OCI-LY3 (cell line): Measurements from ENCODE around the gene WAC.

Experiments
- H2AFZ ChIP-seq: fragments of 200-600, 300-600 bp; shearing (Covaris generic); 2 replicates; pipeline ENCODE4 v1.6.0; 2014; ENCODE audit warnings: antibody characterized with exemption, low read depth, low read length
- H3K27ac ChIP-seq: fragments of 200-600, 300-600 bp; sonication (generic); 2 replicates; pipeline ENCODE4 v1.5.1; 2014; ENCODE audit warnings: mild to moderate bottlenecking, low read length, moderate library complexity, mixed read lengths
- H3K27me3 ChIP-seq: fragments of 200-600, 300-600 bp; sonication (generic); 2 replicates; pipeline ENCODE4 v1.6.1; 2014; ENCODE audit warnings: low read depth, low read length, mixed read lengths
- H3K36me3 ChIP-seq: fragments of 200-600, 300-600 bp; sonication (generic); replicated peaks from 2 replicates; pipeline ENCODE3; 2014; ENCODE audit warnings: low read depth, low read length, mixed read lengths
- H3K4me1 ChIP-seq: fragments of 300-600, 200-600 bp; sonication (generic); 2 replicates; pipeline ENCODE4 v1.6.1; 2014; ENCODE audit warnings: low read length, mixed read lengths
- H3K4me2 ChIP-seq: fragments of 200-600, 300-600 bp; sonication (generic); 2 replicates; pipeline ENCODE4 v1.6.1; 2014; ENCODE audit warnings: low read length, mixed read lengths
- H3K4me3 ChIP-seq: fragments of 300-600, 200-600 bp; sonication (generic); 2 replicates; pipeline ENCODE4 v1.5.1; 2014; ENCODE audit warnings: antibody characterized with exemption, mild to moderate bottlenecking, low read length, moderate library complexity
- H3K79me2 ChIP-seq: fragments of 300-600, 200-600 bp; shearing (Covaris generic); 2 replicates; pipeline ENCODE4 v1.6.1; 2014; ENCODE audit warnings: mild to moderate bottlenecking, low read length, mixed read lengths
- H3K9ac ChIP-seq: fragments of 300-600, 200-600 bp; shearing (Covaris generic); 2 replicates; pipeline ENCODE4 v1.6.0; 2014; ENCODE audit warnings: mild to moderate bottlenecking, low read length, moderate library complexity
- H3K9me3 ChIP-seq: fragments of 200-600, 300-600 bp; shearing (Covaris generic); 2 replicates; pipeline ENCODE4 v1.6.1; 2014; ENCODE audit warnings: low read length, mixed read lengths; ENCODE audit not compliant: insufficient read depth
- H4K20me1 ChIP-seq: fragments of 200-600, 300-600 bp; sonication (generic); 2 replicates; pipeline ENCODE4 v1.6.1; 2016; ENCODE audit warnings: low read length, mixed read lengths; ENCODE audit not compliant: insufficient read depth
- EZH2phosphoT487 ChIP-seq: fragments of 200-600 bp; shearing (Covaris generic); IDR thresholded peaks from 2 replicates; pipeline ENCODE4 v1.6.1; 2018; ENCODE audit warnings: antibody characterized with exemption, mixed run types, low read depth
- TF ChIP-seq, protein P1 (sequence below): fragments of 200-600, 300-600 bp; sonication (generic); IDR thresholded peaks from 2 replicates; pipeline ENCODE4 v1.5.1; 2014; ENCODE audit warnings: antibody characterized with exemption, low read length, low read depth

WAC gene

DNA sequence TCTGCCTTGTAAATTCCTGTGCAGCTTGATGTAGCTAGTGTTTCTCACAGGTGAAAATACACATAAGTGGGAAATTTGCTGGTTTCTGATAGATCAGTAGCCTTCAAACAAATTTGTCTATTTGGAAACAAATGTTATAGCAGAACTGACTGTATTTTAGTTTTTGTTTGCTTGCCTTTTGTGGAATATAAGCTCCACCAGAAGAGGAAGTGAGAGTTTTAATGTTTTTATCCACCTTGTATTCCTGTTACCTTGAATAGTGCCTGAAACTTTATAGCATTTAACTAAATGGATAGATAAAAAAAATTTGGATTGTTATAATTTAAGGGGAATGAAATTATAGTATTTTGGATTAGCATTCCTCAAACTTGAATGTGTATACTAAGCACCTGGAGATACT lies 9.8 kb downstream of the WAC start:
- H3K4me3 ChIP-seq: no peak overlapping the region
- no peak overlapping the region for H3K9ac ChIP-seq
- no peak overlapping the region for H3K27ac ChIP-seq
- no peaks in the 10 kb centered on the region for H3K9me3 ChIP-seq
- peaks cover 16% of the 10 kb centered on the region; the same call in 1 of the 2 replicates for H3K4me1 ChIP-seq
- TF ChIP-seq, protein P1, sequence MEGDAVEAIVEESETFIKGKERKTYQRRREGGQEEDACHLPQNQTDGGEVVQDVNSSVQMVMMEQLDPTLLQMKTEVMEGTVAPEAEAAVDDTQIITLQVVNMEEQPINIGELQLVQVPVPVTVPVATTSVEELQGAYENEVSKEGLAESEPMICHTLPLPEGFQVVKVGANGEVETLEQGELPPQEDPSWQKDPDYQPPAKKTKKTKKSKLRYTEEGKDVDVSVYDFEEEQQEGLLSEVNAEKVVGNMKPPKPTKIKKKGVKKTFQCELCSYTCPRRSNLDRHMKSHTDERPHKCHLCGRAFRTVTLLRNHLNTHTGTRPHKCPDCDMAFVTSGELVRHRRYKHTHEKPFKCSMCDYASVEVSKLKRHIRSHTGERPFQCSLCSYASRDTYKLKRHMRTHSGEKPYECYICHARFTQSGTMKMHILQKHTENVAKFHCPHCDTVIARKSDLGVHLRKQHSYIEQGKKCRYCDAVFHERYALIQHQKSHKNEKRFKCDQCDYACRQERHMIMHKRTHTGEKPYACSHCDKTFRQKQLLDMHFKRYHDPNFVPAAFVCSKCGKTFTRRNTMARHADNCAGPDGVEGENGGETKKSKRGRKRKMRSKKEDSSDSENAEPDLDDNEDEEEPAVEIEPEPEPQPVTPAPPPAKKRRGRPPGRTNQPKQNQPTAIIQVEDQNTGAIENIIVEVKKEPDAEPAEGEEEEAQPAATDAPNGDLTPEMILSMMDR: no peak
- no peak for TF ChIP-seq EZH2phosphoT487
- no peaks in the 10 kb centered on the region for H3K27me3 ChIP-seq
- H2AFZ ChIP-seq: no peak overlapping the region
- H3K79me2 ChIP-seq: peaks cover 98% of the 10 kb centered on the region
- peaks cover 48% of the 10 kb centered on the region for H3K36me3 ChIP-seq
- peaks cover 41% of the 10 kb centered on the region for H4K20me1 ChIP-seq
- H3K4me2 ChIP-seq: no peak overlapping the region

DNA sequence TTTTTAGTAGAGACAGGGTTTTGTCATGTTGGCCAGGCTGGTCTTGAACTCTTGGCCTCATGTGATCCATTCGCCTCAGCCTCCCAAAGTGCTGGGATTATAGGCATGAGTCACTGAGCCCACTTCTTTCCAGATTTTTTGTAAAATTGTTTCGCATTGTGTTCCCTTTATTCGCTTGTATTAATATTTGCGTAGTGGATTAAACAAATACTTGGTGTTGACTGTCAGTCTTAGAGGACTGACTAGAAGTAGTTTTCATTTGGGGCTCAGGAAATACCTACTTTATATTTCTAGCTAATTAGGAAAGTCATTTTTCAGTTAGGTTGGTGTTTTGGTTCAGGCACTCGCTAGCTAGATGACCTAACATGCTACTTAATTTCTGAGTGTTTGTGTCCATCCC lies 11.1 kb downstream of the WAC start:
- Histone ChIP-seq H3K79me2 (peaks cover 99% of the 10 kb centered on the region), H3K4me1 (peaks cover 16% of the 10 kb centered on the region; the same call in 1 of the 2 replicates), H3K4me3 (no peak overlapping the region), H3K27ac (no peak overlapping the region), H4K20me1 (peaks cover 51% of the 10 kb centered on the region), H3K9me3 (no peaks in the 10 kb centered on the region), H2AFZ (no peak overlapping the region), H3K9ac (no peak overlapping the region), H3K27me3 (no peaks in the 10 kb centered on the region), H3K4me2 (no peak overlapping the region), H3K36me3 (peaks cover 51% of the 10 kb centered on the region)
- TF ChIP-seq EZH2phosphoT487: no peak
- TF ChIP-seq, protein P1: no peak

DNA sequence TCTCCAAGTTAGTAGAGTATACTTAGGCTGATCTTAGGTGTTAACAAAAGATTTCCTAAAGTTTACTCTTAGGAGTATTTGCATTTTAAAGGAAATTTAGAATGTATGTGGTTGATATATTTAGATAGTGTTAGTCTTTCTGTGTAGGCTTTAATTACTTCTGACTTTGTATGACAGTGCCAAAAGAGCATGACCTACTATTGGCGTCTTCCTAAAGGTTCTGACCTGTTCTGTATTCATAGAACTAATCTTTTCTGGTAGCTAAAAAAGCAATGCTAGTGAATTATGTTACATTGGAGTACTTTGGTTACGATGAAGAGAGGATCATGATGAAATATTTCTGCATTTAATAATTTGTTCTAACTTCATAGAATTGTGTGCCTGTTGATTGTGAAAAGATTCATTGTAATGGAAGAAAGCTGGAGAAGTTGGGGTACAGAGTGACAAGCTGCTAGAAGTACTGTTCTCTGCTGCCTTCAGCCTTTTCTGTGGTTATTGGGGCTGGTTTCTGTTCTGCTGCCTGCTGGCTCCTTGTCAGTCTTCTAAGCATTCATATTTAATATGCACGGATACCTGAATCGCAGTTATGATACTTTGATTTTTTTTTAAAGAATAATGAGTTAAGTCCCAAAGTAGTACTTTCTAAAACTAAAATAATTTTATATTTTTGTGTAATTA lies 13.2 kb downstream of the WAC start:
- Histone ChIP-seq H3K36me3 (peaks cover 53% of the 10 kb centered on the region), H3K27me3 (no peaks in the 10 kb centered on the region), H3K9ac (no peak overlapping the region), H3K9me3 (no peaks in the 10 kb centered on the region), H4K20me1 (peaks cover 65% of the 10 kb centered on the region), H3K4me1 (peaks cover 16% of the 10 kb centered on the region; the same call in 1 of the 2 replicates), H2AFZ (no peak overlapping the region), H3K27ac (no peak overlapping the region), H3K4me3 (no peak overlapping the region), H3K4me2 (no peak overlapping the region), H3K79me2 (peaks cover 99% of the 10 kb centered on the region)
- TF ChIP-seq, protein P1: no peak
- no peak for TF ChIP-seq EZH2phosphoT487

DNA sequence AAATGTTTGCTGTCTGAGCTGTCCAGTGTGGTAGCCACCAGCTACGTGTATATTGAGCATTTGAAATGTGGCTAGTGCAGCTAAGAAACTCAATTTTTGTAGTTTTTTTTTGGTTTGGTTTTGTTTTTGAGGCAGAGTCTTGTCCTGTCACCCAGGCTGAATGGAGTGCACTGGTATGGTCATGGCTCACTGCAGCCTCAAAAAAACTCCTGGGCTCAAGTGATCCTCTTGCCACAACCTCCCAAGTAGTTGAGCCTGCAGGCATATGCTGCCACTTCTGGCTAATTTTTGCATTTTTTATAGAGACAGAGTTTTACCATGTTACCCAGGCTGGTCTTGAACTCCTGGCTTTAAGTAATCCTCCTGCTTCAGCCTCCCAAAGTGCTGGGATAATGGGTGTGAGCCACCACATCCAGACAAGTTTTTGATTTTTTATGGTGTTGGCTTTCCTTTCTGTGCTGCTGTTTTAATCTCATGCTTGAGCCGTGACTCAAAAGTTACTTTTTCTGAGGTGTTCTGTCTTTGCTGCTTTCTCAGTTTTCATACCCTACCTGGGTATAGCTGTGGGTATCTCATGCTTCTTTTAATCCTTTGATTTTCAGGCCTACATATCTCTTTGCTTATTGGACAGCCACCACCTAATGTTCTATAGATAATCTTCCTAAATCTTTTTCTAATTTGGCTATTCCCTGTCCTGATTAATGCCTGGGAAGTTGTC lies 16.0 kb downstream of the WAC start:
- Histone ChIP-seq H4K20me1 (peaks cover 73% of the 10 kb centered on the region), H3K9me3 (no peaks in the 10 kb centered on the region), H3K27me3 (no peaks in the 10 kb centered on the region), H3K9ac (no peak overlapping the region), H3K4me1 (peaks cover 10% of the 10 kb centered on the region; the same call in 1 of the 2 replicates), H3K36me3 (peaks cover 50% of the 10 kb centered on the region), H3K79me2 (peaks cover 100% of the 10 kb centered on the region), H3K4me2 (no peak overlapping the region), H3K4me3 (no peak overlapping the region), H2AFZ (no peak overlapping the region), H3K27ac (no peak overlapping the region)
- TF ChIP-seq EZH2phosphoT487: no peak
- TF ChIP-seq, protein P1: no peak
